22Rv1 (cell line): Measurements from ENCODE around the gene EMILIN1.
A peak's percentile ranks its signal among the peaks of the same experiment; 100 is the strongest.

ENCODE experiments used
- H3K27ac ChIP-seq: fragments of 450-650 bp; 2 replicates; pipeline ENCODE4 v1.5.1; 2017
- ZFX ChIP-seq: fragments of 450-650 bp; IDR thresholded peaks from 2 replicates; pipeline ENCODE4 v1.6.1; 2017; ENCODE audit warnings: antibody characterized with exemption, borderline replicate concordance
- TF ChIP-seq, protein P1 (sequence below): fragments of 450-650 bp; IDR thresholded peaks from 2 replicates; pipeline ENCODE4 v1.5.1; 2017; ENCODE audit warnings: mild to moderate bottlenecking

EMILIN1 gene

DNA sequence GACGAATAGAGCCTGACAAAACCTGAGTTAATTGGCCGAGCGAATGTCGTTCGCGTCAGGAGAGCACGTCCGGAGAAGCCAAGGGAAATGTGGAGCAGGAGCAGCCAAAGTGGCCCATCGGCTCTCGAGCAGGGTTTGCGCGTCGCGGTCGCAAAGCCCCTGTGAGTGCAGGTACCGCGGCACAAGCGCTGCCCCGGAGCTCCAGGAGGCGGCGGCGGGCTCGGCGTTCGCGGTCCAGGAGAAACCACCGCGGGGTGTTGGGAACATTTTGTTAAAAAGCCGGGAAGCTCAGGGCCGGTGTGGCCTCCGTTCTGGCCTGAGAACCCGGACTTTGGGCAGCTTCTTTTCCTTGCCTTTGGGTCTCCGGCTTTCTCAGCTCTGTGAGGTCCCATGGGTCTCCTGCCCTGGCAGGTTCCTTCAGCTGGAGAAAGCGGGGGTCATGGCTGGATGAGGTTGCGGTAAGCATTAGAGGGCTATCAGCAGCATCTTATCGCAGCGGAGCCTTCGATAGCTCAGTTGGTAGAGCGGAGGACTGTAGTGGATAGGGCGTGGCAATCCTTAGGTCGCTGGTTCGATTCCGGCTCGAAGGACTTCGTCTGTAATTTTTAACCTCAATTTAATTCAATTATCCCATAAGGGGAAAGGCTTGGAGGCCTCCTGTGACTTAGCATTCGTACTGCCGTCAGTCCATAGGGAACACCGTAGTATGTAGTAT lies 28.0 kb upstream of the EMILIN1 start:
- peak overlapping the region; percentile 85 for H3K27ac ChIP-seq
- TF ChIP-seq ZFX = no peak
- TF ChIP-seq, protein P1, sequence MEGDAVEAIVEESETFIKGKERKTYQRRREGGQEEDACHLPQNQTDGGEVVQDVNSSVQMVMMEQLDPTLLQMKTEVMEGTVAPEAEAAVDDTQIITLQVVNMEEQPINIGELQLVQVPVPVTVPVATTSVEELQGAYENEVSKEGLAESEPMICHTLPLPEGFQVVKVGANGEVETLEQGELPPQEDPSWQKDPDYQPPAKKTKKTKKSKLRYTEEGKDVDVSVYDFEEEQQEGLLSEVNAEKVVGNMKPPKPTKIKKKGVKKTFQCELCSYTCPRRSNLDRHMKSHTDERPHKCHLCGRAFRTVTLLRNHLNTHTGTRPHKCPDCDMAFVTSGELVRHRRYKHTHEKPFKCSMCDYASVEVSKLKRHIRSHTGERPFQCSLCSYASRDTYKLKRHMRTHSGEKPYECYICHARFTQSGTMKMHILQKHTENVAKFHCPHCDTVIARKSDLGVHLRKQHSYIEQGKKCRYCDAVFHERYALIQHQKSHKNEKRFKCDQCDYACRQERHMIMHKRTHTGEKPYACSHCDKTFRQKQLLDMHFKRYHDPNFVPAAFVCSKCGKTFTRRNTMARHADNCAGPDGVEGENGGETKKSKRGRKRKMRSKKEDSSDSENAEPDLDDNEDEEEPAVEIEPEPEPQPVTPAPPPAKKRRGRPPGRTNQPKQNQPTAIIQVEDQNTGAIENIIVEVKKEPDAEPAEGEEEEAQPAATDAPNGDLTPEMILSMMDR = peak; percentile 42

DNA sequence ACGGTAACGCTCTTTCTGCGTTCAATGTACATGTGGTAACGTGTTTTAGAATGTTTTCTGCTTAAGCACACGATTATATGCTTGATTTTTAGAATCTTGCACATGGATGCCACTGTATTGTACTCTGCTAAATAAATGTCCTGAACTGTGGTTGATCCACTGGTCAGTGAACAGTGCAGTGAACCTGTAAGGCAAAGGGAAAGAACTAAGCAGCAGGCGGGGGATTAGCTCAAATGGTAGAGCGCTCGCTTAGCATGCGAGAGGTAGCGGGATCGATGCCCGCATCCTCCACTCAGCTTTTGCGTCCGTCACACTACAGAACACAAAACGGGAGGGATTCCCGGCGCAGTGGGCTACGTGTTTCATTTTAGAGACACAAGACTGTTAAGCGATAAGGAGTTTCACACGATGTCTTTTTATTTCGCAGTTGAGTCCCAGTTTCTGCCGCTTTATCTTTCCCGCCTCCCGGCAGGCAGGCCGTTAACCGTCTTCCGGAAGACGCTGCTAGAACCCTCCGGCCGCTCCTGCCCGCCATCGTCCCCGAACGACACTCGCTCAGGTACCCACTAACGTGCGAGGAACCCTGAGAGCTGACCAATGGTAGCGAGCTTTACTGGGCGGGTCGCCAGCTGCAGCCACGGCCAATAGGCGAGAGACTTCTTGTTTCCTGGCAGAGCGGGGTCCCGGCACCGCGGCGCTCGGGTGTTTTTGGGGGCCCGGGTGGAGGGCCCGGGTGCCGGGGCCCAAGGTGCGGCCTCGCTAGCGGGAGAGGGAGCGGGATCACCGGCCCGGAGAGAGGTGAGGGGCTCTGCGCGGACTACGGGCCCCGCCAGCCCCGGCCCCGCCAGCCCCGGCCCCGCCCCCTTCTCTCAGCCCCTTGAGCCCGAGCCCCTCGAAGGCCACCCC lies 27.2 kb upstream of the EMILIN1 start, which contains the start of gene AGBL5:
Gene AGBL5, plus strand, starts transcription at position 673 of the 906 bp plus-strand sequence. CDS start 1,291 bp downstream, outside the sequence.
- peak within 1 kb of the TSS; percentile 85 for H3K27ac ChIP-seq
- TF ChIP-seq ZFX = no peak
- TF ChIP-seq, protein P1 = no peak

DNA sequence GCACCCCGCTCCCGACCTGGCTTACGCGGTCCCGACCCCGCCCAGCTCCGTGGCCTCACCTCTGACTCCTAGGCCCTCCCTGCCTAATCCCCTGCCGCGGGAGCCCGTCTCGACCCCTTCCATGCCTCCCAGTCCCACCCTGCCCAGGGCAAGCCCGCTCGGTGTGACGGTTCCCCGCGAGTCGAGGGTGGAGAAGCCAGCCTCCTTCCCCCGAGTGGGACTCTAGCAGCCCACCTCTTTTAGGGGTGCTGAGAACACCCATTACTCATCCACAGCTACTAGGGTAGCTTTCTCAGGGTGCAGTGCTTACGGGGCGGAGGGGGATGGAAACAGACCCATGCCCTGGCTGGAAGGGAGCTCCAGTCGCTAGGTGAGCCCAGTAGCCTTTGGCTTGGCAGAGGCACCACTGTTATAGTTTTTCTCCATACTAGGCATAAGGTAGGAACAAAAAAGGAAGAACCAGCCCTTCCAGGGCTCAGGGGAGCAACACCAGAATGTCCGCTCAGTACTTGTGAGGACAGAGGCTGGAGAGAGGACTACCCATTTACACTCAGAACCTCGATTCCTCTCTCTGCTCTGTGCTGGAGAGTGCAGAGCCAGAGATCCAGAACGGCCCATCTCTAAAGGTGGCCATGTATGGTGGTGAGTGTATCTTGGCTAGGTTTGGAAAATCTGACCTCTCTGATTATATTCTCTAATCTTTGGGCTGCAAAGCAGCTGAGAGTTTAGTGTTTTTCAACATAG lies 26.3 kb upstream of the EMILIN1 start:
- H3K27ac ChIP-seq = peak overlapping the region; percentile 85

DNA sequence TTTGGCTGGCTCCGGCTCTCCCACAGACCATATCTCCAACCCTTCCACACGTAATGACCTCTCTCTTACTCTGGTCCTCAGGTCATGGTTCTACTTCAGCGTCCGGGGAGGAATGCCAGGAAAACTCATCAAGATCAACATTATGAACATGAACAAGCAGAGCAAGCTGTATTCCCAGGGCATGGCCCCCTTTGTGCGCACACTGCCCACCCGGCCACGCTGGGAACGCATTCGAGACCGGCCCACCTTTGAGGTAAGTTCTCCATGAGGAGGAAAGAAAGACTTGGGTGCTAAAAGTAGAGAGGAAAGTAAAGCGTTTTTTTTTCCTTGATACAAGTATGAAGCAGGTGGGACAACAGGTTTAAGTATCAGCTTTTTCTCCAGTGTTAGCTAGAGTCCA lies 25.1 kb upstream of the EMILIN1 start:
- H3K27ac ChIP-seq = no peak overlapping the region
- TF ChIP-seq, protein P1 = no peak

More for the DNA sequence above, 26.3 kb upstream of the EMILIN1 start:
- TF ChIP-seq, protein P1 = no peak
- no peak for TF ChIP-seq ZFX

DNA sequence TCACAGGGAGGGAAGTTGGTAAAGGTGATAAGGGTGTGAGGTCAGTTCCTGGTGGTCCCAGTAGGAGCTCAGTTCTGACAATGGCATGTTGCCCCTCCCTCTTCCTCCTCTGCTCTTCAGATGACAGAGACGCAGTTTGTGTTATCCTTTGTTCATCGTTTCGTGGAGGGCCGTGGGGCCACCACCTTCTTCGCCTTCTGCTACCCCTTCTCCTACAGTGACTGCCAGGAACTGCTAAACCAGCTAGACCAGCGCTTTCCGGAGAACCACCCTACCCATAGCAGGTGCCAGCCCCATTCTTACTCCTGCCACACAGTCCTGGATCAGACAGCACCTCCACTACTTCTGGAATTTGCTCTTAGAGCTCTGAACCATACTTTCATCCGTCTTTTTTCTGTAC lies 24.6 kb upstream of the EMILIN1 start:
- TF ChIP-seq ZFX = no peak
- TF ChIP-seq, protein P1 = no peak

DNA sequence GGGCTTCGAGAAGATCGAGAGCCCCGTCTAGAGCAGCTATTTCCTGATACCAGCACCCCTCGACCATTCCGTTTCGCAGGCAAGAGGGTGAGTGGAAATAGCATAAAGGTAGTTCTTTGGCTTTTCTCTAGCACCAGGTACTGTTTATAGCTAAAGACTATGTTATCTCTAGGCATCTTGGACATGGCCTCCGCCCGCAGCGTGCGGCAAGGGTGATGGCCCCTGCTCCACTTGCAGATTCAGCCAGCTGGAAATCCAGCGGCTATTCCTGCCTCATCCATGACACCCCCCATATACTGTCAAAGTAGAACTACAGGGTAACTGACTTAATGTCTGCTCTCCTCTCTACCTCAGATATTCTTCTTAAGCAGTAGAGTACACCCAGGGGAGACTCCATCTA lies 23.7 kb upstream of the EMILIN1 start:
- TF ChIP-seq, protein P1 = no peak
- TF ChIP-seq ZFX = no peak
- no peak overlapping the region for H3K27ac ChIP-seq

More for the DNA sequence above, 24.6 kb upstream of the EMILIN1 start:
- H3K27ac ChIP-seq = no peak overlapping the region
